ENCODE measurements around the gene CCDC102A.
"Not testable (repeated sequence)": the region's sequence is repeated elsewhere in the genome, so short reads cannot be mapped to it uniquely, and the experiment has no call there.

GRCh38 chr16:57499941-57500340 lies 36.4 kb downstream of the CCDC102A start:
- not testable (repeated sequence) for TF ChIP-seq POLR2A, POLR2AphosphoS5, CTCF (IDR thresholded peaks at IDR 0.05)

All from upper lobe of left lung (tissue), 4 donors.